Stimulated activated CD4-positive, alpha-beta T cell treated with anti-CD3 and anti-CD28 coated beads, Interleukin-1b, Interleukin-23, amount 100 ng/mL, for 4 hours (primary cell): ENCODE measurements around the gene VPS8.
"Not testable (repeated sequence)": the region's sequence is repeated elsewhere in the genome, so short reads cannot be mapped to it uniquely, and the experiment has no call there.

Experiments
- DNase-seq, 2 donors: peaks; one replicate each; pipeline ENCODE4 v3.0.0-alpha.2; 2020; ENCODE audit warnings: low read depth in 2 of 2

VPS8 gene

GRCh38 chr3:184985586-184985985, 173.6 kb downstream of the VPS8 start:
- DNase-seq, result no peak

- DNase-seq, result no peak
Observed at GRCh38 chr3:184986366-184986889, 174.5 kb downstream of the VPS8 start.

DNA sequence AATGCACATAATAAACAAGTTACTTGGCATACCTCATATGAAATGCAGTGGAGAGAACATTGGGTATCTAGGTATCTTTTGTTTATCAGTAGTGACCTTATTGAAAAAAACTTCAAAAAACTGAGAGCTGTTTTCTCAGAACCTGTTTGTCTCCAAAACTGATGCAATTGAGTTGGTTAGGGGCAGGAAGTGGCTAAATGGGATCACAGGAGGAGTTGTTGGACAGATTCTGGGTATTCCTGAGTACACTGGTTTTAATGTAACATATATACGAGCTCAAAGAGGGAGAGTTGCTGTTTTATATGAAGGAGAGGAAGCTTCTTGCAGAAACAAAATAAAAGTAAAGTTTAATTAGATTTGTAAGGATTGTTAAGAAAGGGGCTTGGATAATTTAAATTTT, 181.4 kb downstream of the VPS8 start:
- DNase-seq, result no peak

GRCh38 chr3:185003876-185004275, 191.9 kb downstream of the VPS8 start:
- DNase-seq, result not testable (repeated sequence)

DNA sequence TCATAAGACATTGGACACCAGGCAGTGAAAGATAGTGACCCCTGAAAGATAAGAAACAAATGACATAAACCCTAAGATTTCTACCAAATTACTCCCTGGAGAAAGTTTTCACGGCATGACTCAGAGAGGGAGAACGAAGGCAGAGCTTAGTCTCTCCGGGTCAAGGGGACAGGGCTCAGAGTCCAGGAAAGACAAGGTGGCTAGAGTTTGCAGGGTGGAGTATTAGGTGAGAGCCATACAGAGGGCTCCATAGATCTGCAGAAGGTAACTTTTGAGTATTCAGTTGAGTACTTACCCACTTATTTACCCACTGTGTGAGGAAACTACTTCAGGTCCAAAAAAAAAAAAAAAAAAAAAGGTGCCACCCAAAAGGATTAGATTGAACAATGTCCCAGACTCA, 197.7 kb downstream of the VPS8 start:
- no peak for DNase-seq

DNA sequence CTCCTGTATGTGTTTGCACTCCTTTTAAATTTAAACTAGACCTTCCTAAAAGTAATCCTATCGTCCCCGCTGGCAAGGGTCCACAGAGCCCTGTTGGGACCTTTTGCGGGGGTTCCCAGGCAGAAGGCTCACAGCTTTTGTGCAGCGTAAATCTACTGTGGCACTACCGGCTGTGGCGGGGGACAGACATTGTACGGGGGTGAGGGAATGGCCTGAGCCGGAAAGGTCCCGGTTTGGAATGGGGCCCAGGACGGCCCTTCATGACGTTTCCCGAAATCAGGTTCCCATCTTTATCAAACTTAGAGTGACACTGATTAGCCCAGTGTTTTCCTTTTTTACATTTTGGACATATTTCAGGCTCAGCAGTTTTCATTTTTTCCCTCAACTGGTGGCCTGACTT, 205.6 kb downstream of the VPS8 start:
- not testable (repeated sequence) for DNase-seq

GRCh38 chr3:185017996-185018395, 206.0 kb downstream of the VPS8 start:
- DNase-seq, result not testable (repeated sequence)

DNA sequence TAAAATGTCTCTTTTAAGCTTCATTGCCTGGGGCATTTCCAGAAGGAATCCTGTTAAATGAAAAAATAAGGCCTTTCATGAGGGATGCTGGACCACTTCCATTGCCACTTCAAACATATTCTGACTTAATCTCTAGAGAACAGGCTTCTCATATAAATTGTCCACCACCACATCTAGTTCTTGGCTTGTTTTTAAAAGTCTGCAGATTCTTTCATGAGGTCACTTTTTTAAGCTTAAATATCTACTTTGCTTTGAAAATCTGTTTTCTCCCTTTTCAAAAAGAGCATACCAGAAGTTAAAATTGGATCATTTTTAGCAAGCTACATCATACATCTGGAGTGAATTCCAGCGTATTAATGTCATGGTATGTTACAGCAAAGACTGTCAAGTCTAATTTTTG, 209.3 kb downstream of the VPS8 start:
- no peak for DNase-seq

- no peak for DNase-seq
Observed at GRCh38 chr3:185024406-185024805, 212.4 kb downstream of the VPS8 start.

DNA sequence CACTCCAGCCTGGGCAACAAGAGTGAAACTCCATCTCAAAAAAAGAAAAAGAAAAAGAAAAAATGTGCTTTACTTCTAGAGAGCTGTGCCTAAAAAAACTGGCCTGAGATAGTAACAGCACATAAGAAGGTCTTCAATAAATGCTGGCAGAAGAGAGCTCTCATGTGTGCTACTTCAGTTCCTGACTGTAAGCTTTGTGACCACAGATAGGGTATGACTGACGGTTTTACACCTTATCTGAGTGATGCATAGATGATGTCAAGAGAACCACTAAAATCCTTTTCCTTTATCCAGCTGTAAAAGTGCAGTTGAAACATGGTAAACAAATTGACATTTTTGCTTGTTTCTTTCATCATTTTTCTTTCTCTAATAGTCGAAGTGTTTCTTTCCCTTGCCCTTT, 213.0 kb downstream of the VPS8 start:
- no peak for DNase-seq

- DNase-seq, result no peak
Observed at GRCh38 chr3:185028121-185028520, 216.2 kb downstream of the VPS8 start.

- no peak for DNase-seq
Observed at GRCh38 chr3:185029086-185029485, 217.1 kb downstream of the VPS8 start.

- no peak for DNase-seq
Observed at GRCh38 chr3:185030399-185030798, 218.4 kb downstream of the VPS8 start.

GRCh38 chr3:185030951-185031350, 219.0 kb downstream of the VPS8 start:
- no peak for DNase-seq

- no peak for DNase-seq
Observed at GRCh38 chr3:185037801-185038200, 225.8 kb downstream of the VPS8 start.

- no peak for DNase-seq
Observed at GRCh38 chr3:185040425-185040824, 228.5 kb downstream of the VPS8 start.

DNA sequence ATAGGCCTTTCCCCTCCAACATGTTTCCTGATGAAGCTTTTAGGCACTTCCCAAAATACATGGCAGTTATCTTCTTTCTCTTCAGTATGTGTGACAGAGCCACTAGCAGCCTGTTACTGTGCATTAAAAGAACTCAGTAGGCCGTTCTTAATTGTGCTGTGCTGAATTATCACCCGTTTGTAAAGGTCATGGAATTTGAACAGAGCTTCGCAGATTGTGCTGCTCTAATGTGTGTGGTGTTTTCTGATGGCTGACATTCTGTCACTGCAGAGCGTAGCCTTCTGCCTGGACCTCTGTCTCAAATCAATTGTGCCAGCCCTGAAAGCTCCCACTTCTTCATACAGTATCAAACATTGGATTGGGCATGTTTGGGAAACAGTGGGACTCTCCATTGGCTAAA, 229.6 kb downstream of the VPS8 start:
- no peak for DNase-seq

GRCh38 chr3:185042312-185043050, 230.5 kb downstream of the VPS8 start:
- DNase-seq, result no peak

- no peak for DNase-seq
Observed at GRCh38 chr3:185046164-185046515, 234.2 kb downstream of the VPS8 start.

DNA sequence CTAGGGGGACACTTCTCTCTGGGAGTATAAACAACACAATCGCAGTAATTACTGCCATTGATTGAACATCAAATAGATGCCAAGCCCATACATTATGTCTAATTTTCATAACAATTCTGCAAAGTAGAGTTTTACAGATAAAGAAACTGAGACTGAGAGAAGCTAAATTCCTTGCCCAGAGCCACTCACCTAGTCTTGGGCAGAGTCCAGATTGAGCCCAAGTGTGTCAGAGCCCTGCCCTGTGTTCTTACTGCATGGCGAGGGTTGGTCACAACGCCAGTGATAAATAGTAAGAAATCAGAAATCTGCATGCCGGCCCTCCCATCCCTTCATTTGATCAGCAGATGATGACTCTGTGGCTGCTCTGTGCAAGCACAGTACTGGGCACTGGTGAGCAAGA, 234.6 kb downstream of the VPS8 start:
- no peak for DNase-seq

DNA sequence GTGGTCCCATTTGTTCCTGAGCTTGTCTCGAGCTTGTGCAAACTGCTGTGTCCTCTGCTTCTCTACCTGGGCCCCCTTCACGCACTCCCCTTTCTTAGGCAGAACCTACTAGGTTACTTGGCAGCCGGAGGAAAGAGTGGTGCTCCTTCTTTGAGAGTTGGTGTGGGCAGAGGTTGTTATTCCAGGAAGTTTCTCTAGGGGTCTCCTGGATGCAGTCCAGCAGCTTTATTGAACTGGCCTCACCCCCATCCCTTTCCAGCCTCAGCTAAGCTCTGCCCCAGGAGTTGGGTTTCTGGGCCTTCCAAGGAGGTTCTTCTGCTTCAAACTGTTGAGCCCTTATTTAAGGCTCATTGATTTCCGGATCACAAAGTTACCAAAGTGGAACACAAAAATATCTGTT, 237.7 kb downstream of the VPS8 start:
- no peak for DNase-seq

DNA sequence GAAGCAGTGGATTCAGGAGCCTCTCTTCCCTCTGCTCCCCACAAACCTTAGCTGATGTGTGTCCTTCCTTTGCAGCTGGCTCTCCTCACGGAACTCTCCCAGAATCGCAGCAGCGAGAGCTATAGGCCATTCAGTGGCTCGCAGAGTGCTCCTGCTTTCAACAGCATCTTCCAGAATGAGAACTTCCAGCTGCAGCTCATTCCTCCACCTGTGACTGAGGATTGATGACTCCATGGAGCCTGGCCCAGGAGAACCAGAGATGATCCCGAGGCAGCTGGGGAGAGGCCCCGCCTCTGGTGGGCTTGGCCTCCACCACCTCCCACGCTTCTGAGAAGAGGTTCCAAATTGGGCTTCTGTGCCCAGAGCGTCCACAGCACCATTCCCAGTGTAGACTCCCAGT, 239.8 kb downstream of the VPS8 start:
- no peak for DNase-seq

DNA sequence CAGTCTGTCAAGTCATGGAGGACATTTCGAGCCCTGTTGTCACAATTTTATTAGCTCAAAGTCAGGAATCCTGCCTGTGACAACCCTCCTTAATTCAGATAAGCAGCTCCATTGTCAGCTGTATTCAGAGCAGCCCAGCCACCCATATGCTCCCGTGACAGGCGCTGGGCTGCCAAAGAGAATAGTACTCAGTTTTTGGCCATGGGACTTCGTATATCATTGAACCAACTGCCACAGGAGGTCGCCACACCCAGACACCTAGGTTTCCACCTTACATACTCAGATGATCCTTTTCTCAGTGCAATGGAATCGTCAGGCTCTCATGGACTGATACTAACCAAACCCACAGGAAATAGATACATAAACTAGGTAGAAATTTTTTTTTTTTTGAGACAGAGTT, 240.7 kb downstream of the VPS8 start:
- no peak for DNase-seq

DNA sequence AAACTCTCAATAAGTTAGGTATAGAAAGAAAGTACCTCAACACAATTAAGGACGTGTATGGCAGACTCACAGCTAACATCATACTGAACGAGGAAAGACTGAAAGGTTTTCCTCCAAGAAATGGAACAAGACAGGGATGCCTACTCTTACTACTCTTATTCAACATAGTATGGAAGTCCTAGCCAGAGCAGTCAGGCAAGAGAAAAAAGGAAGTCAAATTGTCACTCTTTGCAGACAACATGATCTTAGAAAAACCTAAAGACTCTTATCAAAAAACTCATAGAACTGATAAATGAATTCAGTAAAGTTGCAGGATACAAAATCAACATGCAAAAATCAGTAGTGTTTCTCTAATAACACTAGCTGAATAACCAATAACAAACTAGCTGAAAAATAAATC, 244.9 kb downstream of the VPS8 start:
- DNase-seq, result no peak
